OCI-M1 (cell line): Measurements from ENCODE around the gene EPS8L3.
A peak's percentile ranks its signal among the peaks of the same experiment; 100 is the strongest.
"Not testable (repeated sequence)": the region's sequence is repeated elsewhere in the genome, so short reads cannot be mapped to it uniquely, and the experiment has no call there.

Experiments used
- DNase-seq: peaks from one replicate; lab custom pipeline; 2025; lab: John Stamatoyannopoulos, UW

EPS8L3 gene

DNA sequence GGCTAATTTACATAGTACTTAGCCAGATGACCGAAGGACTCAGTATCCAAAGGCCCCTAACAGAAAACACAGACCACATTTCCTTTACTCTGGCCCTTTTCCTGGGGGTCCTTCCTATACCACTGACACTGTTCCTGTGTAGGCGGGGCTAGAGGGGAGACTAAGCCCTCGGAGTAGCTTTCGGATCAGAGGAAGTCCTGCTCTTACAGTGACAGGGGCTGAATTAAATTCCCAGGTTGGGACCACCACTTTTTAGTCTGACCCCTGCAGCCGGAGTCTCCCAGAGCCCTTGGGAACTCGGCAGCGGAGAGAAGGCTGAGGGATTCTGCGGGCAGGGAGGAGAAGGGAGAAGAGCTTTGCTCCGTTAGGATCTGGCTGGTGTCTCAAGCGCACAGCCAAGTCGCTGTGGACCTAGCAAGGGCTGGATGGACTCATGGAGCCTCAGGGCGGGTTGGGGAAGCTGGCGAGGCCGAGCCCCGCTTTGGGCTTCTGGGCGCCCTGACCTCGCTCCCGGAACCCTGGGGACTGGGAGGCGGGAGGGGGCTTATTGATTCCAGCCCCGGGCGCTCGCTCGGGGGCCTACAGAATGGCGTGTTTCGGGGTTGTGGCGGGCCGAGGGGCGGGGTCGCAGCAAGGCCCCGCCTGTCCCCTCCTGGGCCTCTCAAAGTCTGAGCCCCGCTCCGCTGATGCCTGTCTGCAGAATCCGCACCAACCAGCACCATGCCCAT is 52.0 kb downstream of the EPS8L3 start, which contains the start of gene GSTM5:
Gene GSTM5, plus strand, starts transcription at position 659 of the 728 bp plus-strand sequence. Its CDS starts 62 bp downstream, at position 721.
- not testable (repeated sequence) for DNase-seq

GRCh38 chr1:109709822-109710221 is 53.9 kb downstream of the EPS8L3 start:
- not testable (repeated sequence) for DNase-seq

DNA sequence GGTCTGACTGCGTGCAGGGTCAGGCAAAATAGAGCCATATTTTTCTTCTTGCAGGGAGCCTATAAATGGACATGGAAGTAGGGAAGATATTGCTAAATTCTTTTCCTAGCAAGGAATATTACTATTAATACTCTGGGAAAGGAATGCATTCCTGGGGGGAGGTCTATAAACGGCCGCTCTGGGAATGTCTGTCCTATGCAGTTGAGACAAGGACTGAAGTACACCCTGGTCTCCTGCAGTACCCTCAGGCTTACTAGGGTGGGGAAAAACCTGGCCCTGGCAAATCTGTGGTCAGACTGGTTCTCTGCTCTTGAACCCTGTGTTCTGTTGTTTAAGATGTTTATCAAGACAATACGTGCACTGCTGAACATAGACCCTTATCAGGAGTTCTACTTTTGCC is 54.8 kb downstream of the EPS8L3 start:
- DNase-seq = not testable (repeated sequence)

DNA sequence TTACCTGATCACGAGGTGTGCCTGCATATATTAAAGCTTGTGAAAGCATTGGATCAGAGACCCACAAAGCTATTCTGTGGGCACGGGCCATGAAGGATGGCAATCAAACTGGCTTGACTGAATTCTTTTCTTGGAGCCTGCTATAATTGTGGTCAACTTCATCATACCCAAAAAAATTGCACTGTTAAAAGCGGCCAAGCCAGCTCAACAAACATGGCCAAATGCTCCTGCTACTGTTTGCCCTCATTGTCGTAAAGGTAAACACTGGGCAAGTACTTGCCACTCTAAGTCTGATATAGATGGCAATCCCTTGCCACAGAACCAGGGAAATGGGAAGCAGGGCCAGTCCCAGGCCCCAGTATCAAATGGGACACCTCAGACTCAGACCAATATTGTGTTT is 58.3 kb downstream of the EPS8L3 start:
- DNase-seq = no peak

- no peak for DNase-seq
These were observed 59.5 kb downstream of the EPS8L3 start for GRCh38 chr1:109704173-109704572.

DNA sequence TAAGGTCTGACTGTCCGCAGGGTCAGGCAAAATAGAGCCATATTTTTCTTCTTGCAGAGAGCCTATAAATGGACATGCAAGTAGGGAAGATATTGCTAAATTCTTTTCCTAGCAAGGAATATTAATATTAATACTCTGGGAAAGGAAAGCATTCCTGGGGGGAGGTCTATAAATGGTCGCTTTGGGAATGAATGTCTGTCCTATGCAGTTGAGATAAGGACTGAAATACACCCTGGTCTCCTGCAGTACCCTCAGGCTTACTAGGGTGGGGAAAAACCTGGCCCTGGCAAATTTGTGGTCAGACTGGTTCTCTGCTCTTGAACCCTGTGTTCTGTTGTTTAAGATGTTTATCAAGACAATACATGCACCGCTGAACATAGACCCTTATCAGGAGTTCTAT is 60.8 kb downstream of the EPS8L3 start:
- peak; percentile 4 for DNase-seq
